ENCODE measurements around the gene PCGF1. TPM values are rescaled to one million over a fixed set of nuclear protein-coding genes. Genes with fewer than 3 reads are reported as not detected.

Gene PCGF1
- total and polyA plus RNA-seq, 9 of the 15 experiments (the other 6 are each of a cell fraction or from before 2014, with no cell fraction given), result 20.3 to 45.7 (median 29.3) TPM

- TF ChIP-seq ZBTB17 (CRISPR knock-in tag; IDR thresholded peaks at IDR 0.05) (no peak; the same call in 1 of the 2 replicates), MBD1 (CRISPR knock-in tag; IDR thresholded peaks at IDR 0.05) (no peak), ARNT (IDR thresholded peaks at IDR 0.05) (peak in 1 of 2 experiments; percentile 65; a peak in 1 of 4 replicates), ZNF830 (CRISPR knock-in tag; IDR thresholded peaks at IDR 0.05) (0 out of 2 replicates have a peak, but pooled peaks have one; percentile 58), ZBTB7A (IDR thresholded peaks at IDR 0.05; ENCODE audit: borderline replicate concordance, control insufficient read depth, low read depth, low read length) (0 out of 2 replicates have a peak, but pooled peaks have one; percentile 9), ZNF12 (CRISPR knock-in tag; IDR thresholded peaks at IDR 0.05) (no peak), ELF2 (CRISPR knock-in tag; IDR thresholded peaks at IDR 0.05) (no peak), SOX6 (IDR thresholded peaks at IDR 0.05) (peak; percentile 78; the same call in 1 of the 2 replicates), HEY1 (CRISPR knock-in tag; IDR thresholded peaks at IDR 0.05; ENCODE audit: borderline replicate concordance) (no peak), HDAC2 (IDR thresholded peaks at IDR 0.05) (peak; percentile 80), CHCHD3 (CRISPR knock-in tag; IDR thresholded peaks at IDR 0.05) (no peak), PCBP1 (IDR thresholded peaks at IDR 0.05; ENCODE audit: low read depth, low read length, poor library complexity, severe bottlenecking) (no peak), GTF2F1 (IDR thresholded peaks at IDR 0.05; ENCODE audit: low read depth, low read length) (no peak), ZNF174 (CRISPR knock-in tag; IDR thresholded peaks at IDR 0.05) (no peak), DDX20 (tag; IDR thresholded peaks at IDR 0.05; ENCODE audit: low read depth) (no peak), AFF4 (CRISPR knock-in tag; IDR thresholded peaks at IDR 0.05) (no peak), ILF3 (IDR thresholded peaks at IDR 0.05; ENCODE audit: borderline replicate concordance) (no peak), ZNF143 (CRISPR knock-in tag; IDR thresholded peaks at IDR 0.05) (no peak), SIN3A (IDR thresholded peaks at IDR 0.05; ENCODE audit: borderline replicate concordance in 2 of 2, control insufficient read depth in 1 of 2, low read depth in 2 of 2, low read length in 2 of 2) (peak in 1 of 2 experiments; percentile 87; a peak in 1 of 4 replicates), KLF1 (tag; IDR thresholded peaks at IDR 0.05) (peak; percentile 19; the same call in 1 of the 2 replicates), CREB5 (CRISPR knock-in tag; IDR thresholded peaks at IDR 0.05) (no peak)
Measured at GRCh38 chr2:74530239-74531187, 23.0 kb upstream of the PCGF1 start (continued).

All from K562 (cell line).